Peyer's patch (tissue), 4 donors: Measurements from ENCODE around the gene CRYBG3.

Experiments
- POLR2A ChIP-seq, 2 donors: fragments of 450-650 bp; IDR thresholded peaks; one replicate each; pipeline ENCODE4 v1.5.1; 2017; ENCODE audit warnings: antibody characterized with exemption in 2 of 2, mild to moderate bottlenecking in 2 of 2, moderate library complexity in 2 of 2
- TF ChIP-seq, protein P1 (sequence below), 6 experiments: fragments of 450-650 bp in 4 of 6; fragments of 200-600 bp in 2 of 6; sonication (generic) in 1 of 6; IDR thresholded peaks; one replicate each; pipeline ENCODE4 v1.5.1; 2017 to 2019; ENCODE audit warnings: antibody characterized with exemption in 6 of 6, mild to moderate bottlenecking in 3 of 6, moderate library complexity in 1 of 6

DNA sequence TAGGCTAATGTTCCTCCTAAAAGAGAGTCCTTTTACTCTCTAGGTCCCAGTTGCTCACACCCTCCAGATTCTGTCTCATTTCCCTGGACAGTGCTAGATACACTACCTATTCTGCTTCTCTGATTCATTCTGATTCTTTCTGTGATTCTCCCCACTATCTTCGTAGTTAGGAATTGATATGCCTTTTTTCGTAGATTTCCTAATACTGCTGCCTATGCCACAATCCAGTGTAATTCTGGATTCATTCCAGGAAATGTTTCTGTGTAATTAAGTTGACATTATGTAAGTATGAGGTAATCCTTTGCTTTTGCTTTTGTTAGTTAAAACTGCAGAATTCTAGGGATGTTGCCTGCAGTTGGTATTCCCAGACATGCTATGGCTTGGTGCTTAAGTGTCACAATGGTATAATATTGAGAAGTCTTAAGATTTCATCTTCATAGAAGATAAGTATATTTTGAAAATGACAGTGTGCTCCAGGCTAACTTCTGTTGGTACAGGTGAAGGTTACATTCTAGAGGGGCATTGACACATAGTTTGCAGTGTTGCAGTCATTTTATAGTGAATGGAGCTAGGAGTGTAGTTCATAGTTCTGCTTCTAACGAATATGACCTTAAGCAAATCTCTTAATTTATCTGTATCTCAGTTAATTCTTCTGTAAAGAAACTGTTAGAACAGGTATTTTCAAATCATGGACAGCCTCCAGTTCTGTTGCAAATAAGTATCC, 96.2 kb downstream of the CRYBG3 start:
- TF ChIP-seq, protein P1, sequence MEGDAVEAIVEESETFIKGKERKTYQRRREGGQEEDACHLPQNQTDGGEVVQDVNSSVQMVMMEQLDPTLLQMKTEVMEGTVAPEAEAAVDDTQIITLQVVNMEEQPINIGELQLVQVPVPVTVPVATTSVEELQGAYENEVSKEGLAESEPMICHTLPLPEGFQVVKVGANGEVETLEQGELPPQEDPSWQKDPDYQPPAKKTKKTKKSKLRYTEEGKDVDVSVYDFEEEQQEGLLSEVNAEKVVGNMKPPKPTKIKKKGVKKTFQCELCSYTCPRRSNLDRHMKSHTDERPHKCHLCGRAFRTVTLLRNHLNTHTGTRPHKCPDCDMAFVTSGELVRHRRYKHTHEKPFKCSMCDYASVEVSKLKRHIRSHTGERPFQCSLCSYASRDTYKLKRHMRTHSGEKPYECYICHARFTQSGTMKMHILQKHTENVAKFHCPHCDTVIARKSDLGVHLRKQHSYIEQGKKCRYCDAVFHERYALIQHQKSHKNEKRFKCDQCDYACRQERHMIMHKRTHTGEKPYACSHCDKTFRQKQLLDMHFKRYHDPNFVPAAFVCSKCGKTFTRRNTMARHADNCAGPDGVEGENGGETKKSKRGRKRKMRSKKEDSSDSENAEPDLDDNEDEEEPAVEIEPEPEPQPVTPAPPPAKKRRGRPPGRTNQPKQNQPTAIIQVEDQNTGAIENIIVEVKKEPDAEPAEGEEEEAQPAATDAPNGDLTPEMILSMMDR (IDR thresholded peaks at IDR 0.05): no peak
- TF ChIP-seq POLR2A (IDR thresholded peaks at IDR 0.05): no peak
